Stimulated activated CD4-positive, alpha-beta T cell treated with anti-CD3 and anti-CD28 coated beads, Interleukin-12 subunit alpha, Interleukin-12 subunit beta, amount 100 ng/mL, for 48 hours (primary cell): ENCODE measurements around the gene OXLD1.

Experiments
- DNase-seq, 3 donors: peaks; one replicate each; pipeline ENCODE4 v3.0.0-alpha.2; 2020; ENCODE audit warnings: low read depth in 2 of 3, low spot score in 1 of 3

Gene OXLD1

DNA sequence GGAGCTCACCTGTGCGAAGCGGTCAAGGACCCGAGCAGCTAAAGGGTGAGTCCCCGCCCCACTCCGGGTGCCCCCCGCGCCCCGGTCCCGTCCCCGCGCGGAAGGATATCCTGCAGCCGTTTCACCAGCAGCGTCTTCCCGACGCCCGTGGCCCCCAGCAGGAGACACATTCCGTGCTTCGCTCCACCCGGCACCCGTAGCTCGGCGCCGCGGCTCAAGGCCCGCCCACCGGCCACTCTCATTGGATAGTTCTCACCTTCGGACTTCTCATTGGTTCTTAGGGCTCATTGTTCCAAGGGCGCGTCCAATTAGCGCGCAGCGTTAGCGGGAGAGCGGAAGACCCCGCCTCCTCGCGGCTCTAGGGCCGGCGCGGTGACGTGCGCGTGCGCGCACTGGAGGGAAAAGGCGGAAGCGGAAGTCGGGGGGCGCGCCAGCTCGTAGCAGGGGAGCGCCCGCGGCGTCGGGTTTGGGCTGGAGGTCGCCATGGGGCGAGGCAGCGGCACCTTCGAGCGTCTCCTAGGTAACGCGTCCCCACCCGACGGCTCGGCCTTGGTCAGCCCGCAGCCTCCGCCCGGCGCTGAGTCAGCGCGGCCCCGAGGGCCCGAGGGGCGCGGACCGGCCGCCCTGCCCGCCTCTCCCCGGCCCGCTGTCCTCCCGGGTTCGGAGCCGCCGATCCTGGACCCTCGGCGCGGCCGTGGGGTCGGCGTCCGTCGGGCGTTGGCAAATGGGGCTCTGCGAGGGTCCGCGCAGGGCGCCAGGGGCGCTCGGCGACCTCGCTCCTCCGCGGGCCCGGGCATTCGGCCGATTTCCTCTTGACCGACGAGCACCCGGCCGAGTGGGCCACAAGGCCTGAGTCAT, 17.4 kb upstream of the OXLD1 start, which contains the start of the genes ARL16 and HGS:
Gene ARL16, minus strand, starts transcription at position 214 of the 858 bp plus-strand sequence. Its CDS starts 44 bp downstream, at position 170.
Gene HGS, plus strand, starts transcription at position 428 of the 858 bp plus-strand sequence. Its CDS starts 56 bp downstream, at position 484.
- peak; percentile 96 to 98 (median 97) for DNase-seq

DNA sequence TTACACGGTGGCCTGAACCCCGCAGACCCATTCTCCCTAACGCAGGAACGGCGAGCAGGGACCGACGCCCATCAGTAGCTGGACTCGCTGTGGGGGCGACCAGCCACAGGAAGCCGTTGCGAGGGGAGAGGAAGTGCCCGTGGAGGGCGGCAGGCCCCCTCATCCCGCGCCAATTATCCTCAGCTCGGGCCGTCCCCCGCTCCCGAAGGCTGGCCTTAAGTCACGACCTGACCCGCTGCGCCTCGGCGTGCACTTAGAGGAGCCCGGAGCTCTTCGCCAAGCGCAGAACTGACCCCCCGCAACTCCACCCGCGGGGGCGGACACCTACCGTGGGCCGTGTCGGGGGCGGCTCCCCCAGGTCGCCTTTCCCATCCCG, 16.8 kb upstream of the OXLD1 start:
- no peak for DNase-seq

DNA sequence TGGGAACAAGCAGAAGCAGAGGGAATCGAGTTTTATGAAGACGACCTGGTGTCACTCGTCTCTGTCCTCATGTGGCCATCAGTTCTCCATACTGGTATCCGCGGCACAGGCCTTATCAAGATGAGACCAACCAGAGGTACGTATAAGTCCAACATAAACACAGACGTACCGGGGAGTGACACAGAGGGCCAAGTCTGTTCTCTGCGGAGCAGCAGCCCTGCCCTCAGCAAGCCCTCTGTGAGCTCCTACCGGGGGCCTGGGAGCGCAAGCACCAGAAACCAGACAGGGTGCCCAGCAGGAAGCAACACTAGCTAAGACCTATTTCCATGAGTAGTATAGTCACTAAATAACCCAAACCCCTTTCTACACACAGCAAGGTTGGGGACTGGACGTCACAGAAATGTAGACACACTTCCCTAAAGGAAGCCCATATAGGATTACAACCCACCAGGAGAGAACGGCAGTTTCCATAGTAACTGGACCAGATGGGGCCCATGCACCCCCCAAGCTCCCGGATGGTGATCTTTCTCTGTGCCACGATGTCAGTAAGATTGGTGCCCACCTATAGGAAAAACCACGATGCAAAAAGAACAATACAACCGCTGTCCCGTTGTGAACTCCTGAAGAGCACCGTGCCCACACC, 16.3 kb upstream of the OXLD1 start:
- no peak for DNase-seq

DNA sequence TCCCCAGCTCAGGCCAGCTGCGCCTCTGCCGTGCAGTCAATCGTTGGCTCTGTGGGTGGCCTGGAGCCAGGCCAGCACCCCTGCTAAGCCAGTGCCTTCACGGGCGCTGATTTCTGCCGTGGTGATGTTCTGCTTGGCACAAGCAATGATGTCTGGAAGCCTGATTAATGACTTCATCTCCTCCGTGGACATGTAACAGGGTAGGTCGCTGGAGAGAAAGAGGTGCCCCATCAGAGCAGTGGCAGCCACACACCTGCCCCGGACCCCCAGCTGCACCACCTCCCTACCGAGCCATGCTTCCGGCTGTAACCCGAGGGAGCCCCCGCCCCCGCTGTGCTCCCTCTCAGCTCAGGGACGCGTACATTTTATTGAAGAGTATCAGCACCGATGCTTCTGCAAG, 15.3 kb upstream of the OXLD1 start:
- DNase-seq: no peak

- no peak for DNase-seq
Observed at GRCh38 chr17:81680150-81680549, 13.7 kb upstream of the OXLD1 start.

DNA sequence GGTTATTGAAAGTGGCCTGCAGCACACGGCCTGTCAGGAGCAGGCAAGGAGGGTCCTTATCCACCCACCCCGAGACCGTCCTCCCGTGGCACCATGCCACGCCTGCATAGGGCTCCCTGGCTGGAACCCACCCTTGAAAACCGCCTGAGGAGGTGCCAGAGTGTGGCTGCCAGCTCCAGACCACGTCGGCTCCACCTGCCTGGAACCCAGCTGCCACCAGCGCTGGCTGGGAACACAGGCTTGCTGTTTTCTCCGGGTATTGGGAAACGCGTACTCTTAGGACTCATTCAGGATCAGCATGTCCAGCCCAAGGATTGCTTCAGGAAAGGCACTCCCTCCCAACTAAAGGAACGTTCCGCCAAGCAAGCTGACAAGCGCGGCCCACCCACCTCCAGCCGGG, 10.5 kb upstream of the OXLD1 start:
- DNase-seq: no peak

- peak in 1 of 3 donors; percentile 22 for DNase-seq
Observed at GRCh38 chr17:81675515-81676221, 9.3 kb upstream of the OXLD1 start.

- no peak for DNase-seq
Observed at GRCh38 chr17:81673561-81674258, 7.3 kb upstream of the OXLD1 start.

DNA sequence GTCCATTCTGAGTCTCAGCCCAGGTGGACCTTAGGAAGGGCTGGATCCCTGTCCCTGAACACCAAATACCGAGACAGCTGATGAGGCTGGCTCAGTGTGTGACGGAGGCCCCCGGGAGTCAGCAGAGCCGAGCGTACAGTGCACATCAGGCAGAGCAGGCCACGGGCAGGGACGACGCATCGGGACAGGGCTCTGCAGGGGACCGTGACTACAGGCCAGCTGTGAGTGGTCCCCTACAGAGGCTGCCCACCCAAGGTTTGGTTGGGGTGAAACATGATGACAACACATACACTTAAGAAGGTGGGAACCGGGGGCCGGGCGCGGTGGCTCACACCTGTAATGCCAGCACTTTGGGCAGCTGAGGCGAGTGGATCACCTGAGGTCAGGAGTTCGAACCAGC, 6.5 kb upstream of the OXLD1 start:
- no peak for DNase-seq

DNA sequence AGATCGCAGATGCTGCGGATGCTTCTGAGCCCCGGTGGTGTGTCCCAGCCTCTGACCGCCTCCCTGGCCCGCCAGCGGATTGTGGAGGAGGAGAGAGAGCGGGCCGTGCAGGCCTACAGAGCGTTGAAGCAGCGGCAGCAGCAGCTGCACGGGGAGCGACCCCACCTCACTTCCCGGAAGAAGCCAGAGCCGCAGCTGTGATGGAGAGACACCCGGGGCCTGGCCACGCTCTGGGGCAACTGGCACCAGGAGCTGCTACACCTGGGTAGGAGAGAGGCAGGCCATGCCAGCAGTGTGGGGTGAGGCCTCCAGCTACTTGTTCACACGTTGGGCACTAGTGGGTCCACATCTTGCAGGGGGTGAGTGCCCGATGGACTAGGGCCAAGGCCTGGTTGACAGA, 6.1 kb upstream of the OXLD1 start:
- DNase-seq: no peak

GRCh38 chr17:81667754-81668153, 1.3 kb upstream of the OXLD1 start:
- DNase-seq: no peak

DNA sequence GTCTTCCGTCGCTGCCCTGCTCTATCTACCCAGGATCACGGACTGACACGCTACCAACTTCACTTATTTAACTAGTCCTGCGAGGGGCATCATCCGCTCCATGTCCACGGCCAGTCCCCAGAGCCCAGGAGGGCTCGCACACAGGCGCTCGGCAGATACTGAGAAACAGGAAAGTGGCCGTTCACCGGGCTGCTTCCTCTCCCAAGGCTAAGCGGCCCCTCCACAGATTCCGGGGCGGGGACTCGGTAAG, 388 bp downstream of the OXLD1 start:
- DNase-seq: no peak

DNA sequence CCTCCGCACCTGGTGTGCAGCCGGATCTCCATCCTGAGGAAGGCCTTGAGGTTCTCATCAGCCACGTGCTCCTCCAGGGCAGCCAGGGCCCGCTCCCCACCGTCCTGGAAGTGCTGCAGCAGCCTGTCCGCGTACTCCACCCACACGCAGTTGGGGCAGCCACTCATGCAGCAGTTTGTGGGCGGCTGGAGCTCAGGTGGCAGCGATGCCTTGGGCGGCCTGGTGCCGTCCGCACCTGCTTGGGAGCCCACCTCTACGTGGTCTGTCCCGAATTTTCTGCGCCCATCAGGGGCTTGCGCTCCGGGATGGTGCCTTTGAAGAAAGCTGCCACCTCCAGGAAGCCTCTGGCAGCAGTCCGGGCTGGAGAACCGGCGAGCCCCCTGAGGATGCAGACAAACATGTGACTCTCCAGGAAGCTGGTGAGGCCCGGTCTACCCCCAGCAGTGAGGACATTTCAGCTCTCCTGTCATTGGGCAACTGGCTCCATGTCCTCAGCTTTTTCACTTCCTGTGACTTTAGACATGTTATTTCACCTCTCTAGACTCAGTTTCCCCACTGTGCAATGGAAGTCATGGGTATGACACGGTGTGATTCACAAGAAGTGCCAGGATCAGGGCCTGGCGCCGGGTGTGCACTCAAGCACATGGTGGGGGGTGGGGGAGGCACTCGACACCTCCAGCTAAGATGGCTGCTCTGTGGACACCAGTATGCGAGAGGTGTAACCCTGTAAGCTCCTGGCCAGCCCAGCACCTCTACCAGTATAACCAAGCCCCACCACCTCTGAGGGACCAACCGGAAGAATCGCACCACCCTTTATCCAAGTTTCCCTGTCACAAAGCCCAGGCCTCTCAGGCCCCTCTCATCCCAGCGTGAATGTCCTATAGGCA, 957 bp downstream of the OXLD1 start:
- peak; percentile 55 to 60 (median 60) for DNase-seq

GRCh38 chr17:81664051-81664470, 2.3 kb downstream of the OXLD1 start:
- DNase-seq: no peak

DNA sequence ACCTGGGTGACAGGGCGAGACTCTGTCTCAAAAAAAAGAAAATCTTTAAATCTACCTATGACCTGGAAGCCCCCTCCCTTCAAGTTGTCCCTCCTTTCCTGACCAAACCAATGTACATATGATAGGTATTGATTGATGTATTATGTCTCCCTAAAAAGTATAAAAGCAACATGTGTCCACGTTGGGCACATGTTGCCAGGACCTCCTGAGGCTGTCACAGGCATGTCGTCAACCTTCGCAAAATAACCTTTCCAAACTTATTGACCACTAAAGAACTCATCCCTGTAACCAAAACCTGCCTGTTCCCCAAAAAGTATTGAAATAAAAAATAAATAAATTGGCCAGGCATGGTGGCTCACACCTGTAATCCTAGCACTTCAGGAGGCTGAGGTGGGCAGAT, 4.4 kb downstream of the OXLD1 start:
- DNase-seq: no peak

DNA sequence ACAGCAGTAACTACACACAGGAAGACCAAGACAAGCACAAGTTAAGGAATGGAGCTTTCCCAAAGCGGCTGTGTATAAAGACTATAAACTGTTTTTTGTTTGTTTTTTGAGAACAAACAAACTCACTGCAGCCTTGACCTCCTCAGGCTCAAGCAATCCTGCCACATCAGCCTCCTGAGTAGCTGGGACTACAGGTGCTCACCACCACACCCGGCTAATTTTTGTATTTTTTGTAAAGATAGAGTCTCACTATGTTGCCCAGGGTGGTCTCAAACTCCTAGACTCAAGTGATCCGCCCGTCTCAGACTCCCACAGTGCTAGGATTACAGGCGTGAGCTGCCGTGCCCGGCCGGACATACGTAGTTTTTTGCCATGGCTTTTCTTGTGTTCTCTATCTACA, 6.0 kb downstream of the OXLD1 start:
- DNase-seq: no peak

DNA sequence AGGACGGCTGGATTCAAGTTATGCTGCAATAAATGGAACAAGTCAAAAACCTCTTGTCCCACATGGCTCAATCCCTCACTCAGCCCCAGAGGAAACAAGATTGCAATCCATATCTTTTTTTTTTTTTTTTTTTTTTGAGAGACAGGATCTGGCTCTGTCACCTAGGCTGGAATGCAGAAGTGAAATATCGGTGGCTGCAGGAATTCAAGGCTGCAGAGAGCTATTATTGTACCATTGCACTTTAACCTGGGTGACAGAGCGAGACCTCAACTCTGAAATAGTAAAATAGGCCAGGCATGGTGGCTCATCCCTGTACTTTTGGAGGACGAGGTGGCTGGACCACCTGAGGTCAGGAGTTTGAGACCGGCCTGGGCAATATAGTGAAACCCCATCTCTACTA, 7.4 kb downstream of the OXLD1 start:
- DNase-seq: no peak

DNA sequence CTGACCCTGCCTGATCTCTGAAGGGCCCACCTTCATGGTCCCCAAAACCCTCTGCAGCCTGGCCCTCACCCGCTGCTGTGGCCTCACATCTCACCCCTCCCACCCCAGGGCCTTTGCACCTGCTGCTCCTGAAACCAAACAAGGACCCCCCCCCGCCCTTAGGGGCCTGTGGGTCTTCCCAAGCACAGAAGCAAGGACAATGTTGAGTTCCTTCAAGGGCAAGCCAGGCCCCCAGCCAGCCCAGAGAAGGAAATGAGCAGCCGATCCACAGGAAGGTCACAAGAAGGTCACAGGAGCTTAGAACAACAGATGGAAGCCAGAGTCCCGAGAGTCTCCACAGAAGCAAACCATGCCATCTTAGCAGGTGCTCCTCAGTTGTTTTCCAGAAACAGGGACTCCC, 9.6 kb downstream of the OXLD1 start:
- DNase-seq: no peak

DNA sequence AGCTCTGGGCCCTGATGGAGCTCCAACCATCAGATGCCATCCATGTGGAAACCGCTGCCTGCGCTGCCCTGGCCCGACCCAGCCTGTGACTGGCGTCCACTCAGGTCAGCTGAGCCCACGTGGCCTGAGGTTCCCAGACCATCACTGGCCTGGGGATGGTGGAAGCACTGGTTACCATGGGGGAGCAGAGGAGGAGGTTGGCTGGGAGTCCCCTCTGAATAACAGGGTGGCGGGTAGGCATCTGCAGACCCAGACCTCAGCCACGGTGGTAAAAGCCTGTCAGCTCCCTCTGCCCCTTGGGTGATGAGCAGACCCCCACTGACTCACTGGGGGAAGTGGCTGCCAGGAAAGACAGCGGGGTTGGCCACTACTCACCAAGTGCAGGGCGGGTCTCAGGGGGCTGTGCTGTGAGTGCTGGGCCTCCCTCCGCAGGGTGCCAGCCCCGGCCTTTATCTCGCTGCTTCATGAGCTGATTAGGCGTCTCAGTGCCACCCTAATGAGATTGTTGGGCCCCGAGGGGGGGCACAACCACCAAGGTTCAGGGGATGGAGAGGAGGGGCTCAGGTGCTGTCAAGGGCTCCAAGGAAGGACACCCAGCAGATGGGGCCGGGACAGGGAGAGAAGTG, 10.2 kb downstream of the OXLD1 start, which contains the start of gene PDE6G:
Gene PDE6G, minus strand, starts transcription at position 425 of the 626 bp plus-strand sequence. CDS start 3,237 bp downstream, outside the sequence.
- no peak for DNase-seq
